Fibroblast of mammary gland (primary cell): ENCODE measurements around the gene CYSRT1.

Source experiments
- DNase-seq: peaks from one replicate; pipeline ENCODE4 v3.0.0-alpha.2; 2010; ENCODE audit warnings: low read depth
- H3K4me3 ChIP-seq: 2 replicates; pipeline ENCODE4 v1.5.1; 2011; ENCODE audit warnings: low read depth, mild to moderate bottlenecking, low read length, moderate library complexity; ENCODE audit not compliant: control insufficient read depth
- CTCF ChIP-seq: conservative IDR thresholded peaks from 2 replicates; pipeline ENCODE4 v1.5.1; 2011; ENCODE audit warnings: low read depth, low read length, inconsistent platforms; ENCODE audit not compliant: control insufficient read depth, insufficient read depth

CYSRT1 gene

GRCh38 chr9:137244486-137245449 is 19.8 kb downstream of the CYSRT1 start:
- no peak for DNase-seq
- H3K4me3 ChIP-seq: no peak overlapping the region
- TF ChIP-seq CTCF: no peak

DNA sequence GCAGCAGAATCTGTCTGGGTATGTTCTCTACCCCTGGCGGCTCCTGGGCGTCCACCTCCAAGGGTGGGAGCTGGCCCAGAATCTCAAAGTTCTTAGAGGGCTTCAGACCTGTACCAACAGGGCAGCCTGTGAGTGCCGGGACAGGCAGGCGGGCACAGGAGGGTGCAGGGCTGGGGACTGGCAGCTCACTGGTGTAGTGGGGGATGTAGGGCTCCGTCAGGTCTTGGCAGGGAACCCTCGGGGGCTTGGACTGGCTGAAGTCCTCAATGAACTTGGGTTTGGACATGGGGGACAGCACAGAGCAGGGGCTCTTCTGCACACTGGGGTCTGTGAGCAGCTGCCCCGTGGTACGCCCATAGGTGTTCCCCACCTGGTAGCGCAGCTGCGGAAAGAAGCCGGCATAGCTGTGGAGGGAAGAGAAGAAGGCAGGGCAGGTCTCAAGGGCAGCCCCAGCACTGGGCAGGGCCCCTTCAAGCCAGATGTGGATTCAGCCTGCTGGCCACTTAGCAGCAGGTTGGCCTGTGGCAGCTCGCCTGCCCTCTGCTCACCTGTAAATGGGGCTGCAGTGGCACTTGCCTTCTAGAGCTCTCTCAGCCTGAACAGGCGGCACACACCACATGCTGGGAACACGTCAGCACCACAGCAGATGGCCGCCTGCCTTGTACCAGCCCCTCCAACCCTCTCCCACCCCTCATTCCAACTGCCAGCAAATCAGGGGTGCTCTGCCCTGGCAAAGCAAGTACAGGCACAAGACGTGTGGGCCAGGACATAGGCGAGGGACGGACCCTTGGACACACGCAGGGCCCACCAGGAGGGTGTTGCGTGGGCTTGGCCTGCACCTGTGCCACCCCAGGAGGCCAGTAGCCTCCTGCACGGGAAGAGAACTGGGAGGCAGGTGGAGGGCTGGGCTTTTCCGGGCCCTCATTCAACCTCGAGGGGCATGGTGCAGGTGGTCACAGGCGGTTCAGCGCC is 20.8 kb downstream of the CYSRT1 start:
- no peak for TF ChIP-seq CTCF
- no peak overlapping the region for H3K4me3 ChIP-seq
- no peak for DNase-seq

GRCh38 chr9:137247135-137247915 is 22.4 kb downstream of the CYSRT1 start:
- no peak overlapping the region for H3K4me3 ChIP-seq
- DNase-seq: no peak
- TF ChIP-seq CTCF: no peak

DNA sequence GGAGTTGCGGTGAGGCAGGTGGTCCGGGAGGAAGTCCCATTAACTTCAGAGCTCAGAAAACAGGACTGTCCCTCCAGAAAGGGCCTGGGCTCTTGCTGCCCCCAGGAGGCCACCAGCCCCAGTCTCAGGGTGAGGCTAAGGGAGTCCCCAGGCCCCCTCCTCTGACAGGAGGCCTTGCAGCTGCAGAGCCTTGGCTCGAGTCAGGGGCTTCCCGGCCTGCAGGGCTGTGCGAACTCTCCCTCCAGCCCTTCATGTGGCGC is 22.9 kb downstream of the CYSRT1 start:
- DNase-seq: no peak
- H3K4me3 ChIP-seq: no peak overlapping the region
- TF ChIP-seq CTCF: no peak

DNA sequence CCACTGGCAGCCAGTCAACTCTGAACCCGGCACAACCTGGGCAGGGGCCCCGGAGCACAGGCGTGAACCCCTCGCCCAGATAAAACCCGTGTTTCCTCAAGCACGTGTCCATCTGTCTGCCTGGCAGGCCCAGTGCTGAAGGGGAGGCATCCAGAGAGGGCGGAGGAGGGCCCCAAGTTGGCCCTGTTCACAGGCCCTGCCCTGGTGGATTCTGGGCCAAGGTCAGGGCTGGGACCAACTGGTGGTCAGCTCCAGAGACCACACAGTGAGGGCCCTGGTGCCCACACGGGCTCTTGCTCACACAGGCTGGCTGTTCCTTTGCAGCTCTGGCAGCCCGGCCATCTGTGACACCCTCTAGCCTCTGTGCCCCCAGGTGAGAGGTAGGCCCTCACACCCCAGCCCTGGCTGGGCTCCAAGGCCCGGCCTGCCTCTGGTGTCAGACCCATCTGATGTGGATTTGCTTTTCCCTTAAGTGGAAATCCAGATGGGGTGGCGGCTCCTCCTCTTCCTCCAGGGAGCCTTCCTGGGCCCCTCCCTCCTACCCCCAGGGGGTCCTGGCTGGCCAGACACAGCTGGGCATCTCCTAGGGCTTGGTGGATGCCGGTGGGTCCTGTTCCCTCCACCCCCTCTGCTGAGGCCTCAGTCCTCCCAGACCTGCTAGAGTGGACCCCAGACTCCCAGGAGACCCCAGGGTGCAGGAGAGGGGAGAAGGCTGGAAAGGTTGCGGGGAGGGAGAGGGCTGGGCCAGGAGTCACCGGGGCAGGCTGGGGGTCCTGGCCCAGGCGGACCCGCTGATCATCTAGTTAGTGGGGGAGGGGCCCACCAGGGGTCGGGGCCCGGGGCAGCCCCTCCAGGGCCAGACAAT is 25.6 kb downstream of the CYSRT1 start:
- no peak for TF ChIP-seq CTCF
- no peak for DNase-seq
- no peak overlapping the region for H3K4me3 ChIP-seq

GRCh38 chr9:137251194-137251461 is 26.2 kb downstream of the CYSRT1 start, which contains the start of gene STPG3:
Gene STPG3, plus strand, starts transcription at chr9:137251286. Its CDS starts 1 bp downstream, at chr9:137251287.
- no peak for DNase-seq
- no peak within 1 kb of the TSS for H3K4me3 ChIP-seq

More at GRCh38 chr9:137251194-137251461, 26.2 kb downstream of the CYSRT1 start, which contains the start of gene STPG3:
- TF ChIP-seq CTCF: no peak
